K562 (cell line): ENCODE data around the gene B9D2. TPM values are rescaled to one million over a fixed set of nuclear protein-coding genes. Genes with fewer than 3 reads are reported as not detected.

Source experiments
- ID3 ChIP-seq, 2 experiments: fragments of 250-450 bp in 1 of 2; fragments of 450-650 bp in 1 of 2; sonication (Bioruptor Pico) in 1 of 2; IDR thresholded peaks; 2 replicates each; pipeline versions ENCODE4 v1.6.1 to v1.8.0; 2016 to 2021; ENCODE audit warnings: mild to moderate bottlenecking in 2 of 2, moderate library complexity in 2 of 2, missing compliant biosample characterization in 1 of 2, missing genetic modification characterization in 1 of 2
- POLR2A ChIP-seq: fragments of 450-650 bp; conservative IDR thresholded peaks from 2 replicates; pipeline ENCODE4 v1.6.1; 2016
- TCF7L2 ChIP-seq: fragments of 150-350 bp; IDR thresholded peaks from 2 replicates; pipeline ENCODE4 v1.6.1; 2016; ENCODE audit warnings: low read depth, mild to moderate bottlenecking, low read length, moderate library complexity
- ZBTB8A ChIP-seq: fragments of 450-650 bp; IDR thresholded peaks from 2 replicates; pipeline ENCODE4 v1.6.1; 2018; ENCODE audit warnings: mild to moderate bottlenecking, moderate library complexity; ENCODE audit not compliant: partially characterized antibody
- ZNF778 ChIP-seq: fragments of 450-650 bp; formaldehyde crosslinking; IDR thresholded peaks from 2 replicates; pipeline ENCODE4 v1.4.0; 2020; ENCODE audit warnings: mild to moderate bottlenecking, moderate library complexity
- polyA plus RNA-seq, 8 experiments: library from polyadenylated mRNA; depleted of rRNA in 4 of 8; stranded (reverse) in 5 of 8; unstranded in 3 of 8; fragments of >200 nt; fragmentation: Nextera tagmentation in 2 of 8; fragmentation: Illumina TruSeq in 1 of 8; extraction: Ambion mirVana in 2 of 8; extraction: Trizol in 1 of 8; gene quantifications; 2 replicates each; pipeline versions ENCODE4 v1.2.1 to v1.2.3, GENCODE V29; 2011 to 2014; ENCODE audit warnings: inconsistent platforms in 1 of 8, missing spikeins in 1 of 8
- total RNA-seq, 7 experiments: library from RNA; depleted of rRNA in 6 of 7; stranded (reverse); fragments of >200 nt in 6 of 7; fragmentation: Illumina TruSeq in 2 of 7; extraction: Trizol in 2 of 7; gene quantifications; 2 replicates each; pipeline versions ENCODE4 v1.2.1 to v1.2.3, GENCODE V29; 2011 to 2021; ENCODE audit warnings: low replicate concordance in 1 of 7
- TF ChIP-seq, protein P1 (sequence below): fragments of 200-600 bp; sonication (generic); IDR thresholded peaks from one replicate; pipeline ENCODE4 v1.6.1; 2012; ENCODE audit warnings: mild to moderate bottlenecking, low read depth, low read length, inconsistent platforms
- TF ChIP-seq, protein P2 (sequence below), 2 experiments: IDR thresholded peaks; 2 replicates each; pipeline ENCODE4 v1.6.1; 2012; ENCODE audit warnings: improper control_type of control experiment in 2 of 2, low read depth in 2 of 2, low read length in 2 of 2, borderline replicate concordance in 1 of 2
- TF ChIP-seq, protein P3 (sequence below): fragments of 250-450 bp; sonication (Bioruptor Pico); IDR thresholded peaks from 2 replicates; pipeline ENCODE4 v1.6.1; 2021; ENCODE audit warnings: mild to moderate bottlenecking
- TF ChIP-seq, protein P4 (sequence below): fragments of 450-650 bp; IDR thresholded peaks from one replicate; pipeline ENCODE4 v1.6.1; 2018; ENCODE audit warnings: mild to moderate bottlenecking, moderate library complexity; ENCODE audit not compliant: partially characterized antibody

Gene B9D2
- total and polyA plus RNA-seq, 9 of the 15 experiments (the other 6 are each of a cell fraction or from before 2014, with no cell fraction given) = 0.83 to 6.9 (median 2.8) TPM

DNA sequence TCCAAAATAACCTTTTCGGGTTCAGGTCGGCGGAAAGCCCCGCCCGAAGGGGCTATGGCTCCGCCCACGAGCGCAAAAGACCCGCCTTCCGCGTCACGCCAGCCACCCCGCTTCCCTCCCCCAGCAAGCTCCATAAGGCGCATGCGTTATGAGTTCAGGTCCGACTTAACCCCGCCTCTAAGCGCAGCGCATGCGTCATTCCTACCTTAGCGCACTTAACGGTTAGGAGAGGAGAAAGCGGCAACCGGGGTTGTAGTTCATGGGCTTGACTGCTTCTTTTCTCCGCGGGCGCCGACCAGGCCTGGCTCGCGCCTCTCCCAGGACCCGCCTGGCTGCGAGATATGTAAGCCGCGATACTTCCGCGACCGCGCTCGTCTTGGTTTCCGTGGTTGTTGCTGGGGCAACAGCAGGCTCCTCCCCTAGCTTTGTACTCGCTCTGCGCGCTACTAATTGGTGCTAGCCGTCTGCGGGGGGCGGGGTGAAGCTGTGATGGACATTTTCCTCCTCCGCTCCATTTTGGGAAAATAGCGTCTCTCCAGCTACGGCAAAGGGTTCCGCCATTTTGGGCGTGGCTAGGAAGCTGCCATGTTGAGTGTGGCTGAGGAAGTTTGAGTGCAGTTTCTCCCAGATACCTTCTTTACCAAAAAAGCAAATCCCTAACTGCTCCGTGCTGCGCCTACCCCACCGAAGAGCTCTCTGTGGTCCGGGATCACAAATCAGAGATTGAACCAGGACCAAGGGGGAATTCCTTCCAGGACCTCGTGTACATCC lies at the start of gene B9D2 (continued):
- TF ChIP-seq, protein P1, sequence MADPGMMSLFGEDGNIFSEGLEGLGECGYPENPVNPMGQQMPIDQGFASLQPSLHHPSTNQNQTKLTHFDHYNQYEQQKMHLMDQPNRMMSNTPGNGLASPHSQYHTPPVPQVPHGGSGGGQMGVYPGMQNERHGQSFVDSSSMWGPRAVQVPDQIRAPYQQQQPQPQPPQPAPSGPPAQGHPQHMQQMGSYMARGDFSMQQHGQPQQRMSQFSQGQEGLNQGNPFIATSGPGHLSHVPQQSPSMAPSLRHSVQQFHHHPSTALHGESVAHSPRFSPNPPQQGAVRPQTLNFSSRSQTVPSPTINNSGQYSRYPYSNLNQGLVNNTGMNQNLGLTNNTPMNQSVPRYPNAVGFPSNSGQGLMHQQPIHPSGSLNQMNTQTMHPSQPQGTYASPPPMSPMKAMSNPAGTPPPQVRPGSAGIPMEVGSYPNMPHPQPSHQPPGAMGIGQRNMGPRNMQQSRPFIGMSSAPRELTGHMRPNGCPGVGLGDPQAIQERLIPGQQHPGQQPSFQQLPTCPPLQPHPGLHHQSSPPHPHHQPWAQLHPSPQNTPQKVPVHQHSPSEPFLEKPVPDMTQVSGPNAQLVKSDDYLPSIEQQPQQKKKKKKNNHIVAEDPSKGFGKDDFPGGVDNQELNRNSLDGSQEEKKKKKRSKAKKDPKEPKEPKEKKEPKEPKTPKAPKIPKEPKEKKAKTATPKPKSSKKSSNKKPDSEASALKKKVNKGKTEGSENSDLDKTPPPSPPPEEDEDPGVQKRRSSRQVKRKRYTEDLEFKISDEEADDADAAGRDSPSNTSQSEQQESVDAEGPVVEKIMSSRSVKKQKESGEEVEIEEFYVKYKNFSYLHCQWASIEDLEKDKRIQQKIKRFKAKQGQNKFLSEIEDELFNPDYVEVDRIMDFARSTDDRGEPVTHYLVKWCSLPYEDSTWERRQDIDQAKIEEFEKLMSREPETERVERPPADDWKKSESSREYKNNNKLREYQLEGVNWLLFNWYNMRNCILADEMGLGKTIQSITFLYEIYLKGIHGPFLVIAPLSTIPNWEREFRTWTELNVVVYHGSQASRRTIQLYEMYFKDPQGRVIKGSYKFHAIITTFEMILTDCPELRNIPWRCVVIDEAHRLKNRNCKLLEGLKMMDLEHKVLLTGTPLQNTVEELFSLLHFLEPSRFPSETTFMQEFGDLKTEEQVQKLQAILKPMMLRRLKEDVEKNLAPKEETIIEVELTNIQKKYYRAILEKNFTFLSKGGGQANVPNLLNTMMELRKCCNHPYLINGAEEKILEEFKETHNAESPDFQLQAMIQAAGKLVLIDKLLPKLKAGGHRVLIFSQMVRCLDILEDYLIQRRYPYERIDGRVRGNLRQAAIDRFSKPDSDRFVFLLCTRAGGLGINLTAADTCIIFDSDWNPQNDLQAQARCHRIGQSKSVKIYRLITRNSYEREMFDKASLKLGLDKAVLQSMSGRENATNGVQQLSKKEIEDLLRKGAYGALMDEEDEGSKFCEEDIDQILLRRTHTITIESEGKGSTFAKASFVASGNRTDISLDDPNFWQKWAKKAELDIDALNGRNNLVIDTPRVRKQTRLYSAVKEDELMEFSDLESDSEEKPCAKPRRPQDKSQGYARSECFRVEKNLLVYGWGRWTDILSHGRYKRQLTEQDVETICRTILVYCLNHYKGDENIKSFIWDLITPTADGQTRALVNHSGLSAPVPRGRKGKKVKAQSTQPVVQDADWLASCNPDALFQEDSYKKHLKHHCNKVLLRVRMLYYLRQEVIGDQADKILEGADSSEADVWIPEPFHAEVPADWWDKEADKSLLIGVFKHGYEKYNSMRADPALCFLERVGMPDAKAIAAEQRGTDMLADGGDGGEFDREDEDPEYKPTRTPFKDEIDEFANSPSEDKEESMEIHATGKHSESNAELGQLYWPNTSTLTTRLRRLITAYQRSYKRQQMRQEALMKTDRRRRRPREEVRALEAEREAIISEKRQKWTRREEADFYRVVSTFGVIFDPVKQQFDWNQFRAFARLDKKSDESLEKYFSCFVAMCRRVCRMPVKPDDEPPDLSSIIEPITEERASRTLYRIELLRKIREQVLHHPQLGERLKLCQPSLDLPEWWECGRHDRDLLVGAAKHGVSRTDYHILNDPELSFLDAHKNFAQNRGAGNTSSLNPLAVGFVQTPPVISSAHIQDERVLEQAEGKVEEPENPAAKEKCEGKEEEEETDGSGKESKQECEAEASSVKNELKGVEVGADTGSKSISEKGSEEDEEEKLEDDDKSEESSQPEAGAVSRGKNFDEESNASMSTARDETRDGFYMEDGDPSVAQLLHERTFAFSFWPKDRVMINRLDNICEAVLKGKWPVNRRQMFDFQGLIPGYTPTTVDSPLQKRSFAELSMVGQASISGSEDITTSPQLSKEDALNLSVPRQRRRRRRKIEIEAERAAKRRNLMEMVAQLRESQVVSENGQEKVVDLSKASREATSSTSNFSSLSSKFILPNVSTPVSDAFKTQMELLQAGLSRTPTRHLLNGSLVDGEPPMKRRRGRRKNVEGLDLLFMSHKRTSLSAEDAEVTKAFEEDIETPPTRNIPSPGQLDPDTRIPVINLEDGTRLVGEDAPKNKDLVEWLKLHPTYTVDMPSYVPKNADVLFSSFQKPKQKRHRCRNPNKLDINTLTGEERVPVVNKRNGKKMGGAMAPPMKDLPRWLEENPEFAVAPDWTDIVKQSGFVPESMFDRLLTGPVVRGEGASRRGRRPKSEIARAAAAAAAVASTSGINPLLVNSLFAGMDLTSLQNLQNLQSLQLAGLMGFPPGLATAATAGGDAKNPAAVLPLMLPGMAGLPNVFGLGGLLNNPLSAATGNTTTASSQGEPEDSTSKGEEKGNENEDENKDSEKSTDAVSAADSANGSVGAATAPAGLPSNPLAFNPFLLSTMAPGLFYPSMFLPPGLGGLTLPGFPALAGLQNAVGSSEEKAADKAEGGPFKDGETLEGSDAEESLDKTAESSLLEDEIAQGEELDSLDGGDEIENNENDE = no peak
- TF ChIP-seq POLR2A (peak; percentile 93), ID3 (CRISPR knock-in tag; IDR thresholded peaks at IDR 0.05) (no peak), ID3 (tag; IDR thresholded peaks at IDR 0.05) (no peak), TCF7L2 (no peak), ZNF778 (no peak), ZBTB8A (no peak)
- TF ChIP-seq, protein P2, sequence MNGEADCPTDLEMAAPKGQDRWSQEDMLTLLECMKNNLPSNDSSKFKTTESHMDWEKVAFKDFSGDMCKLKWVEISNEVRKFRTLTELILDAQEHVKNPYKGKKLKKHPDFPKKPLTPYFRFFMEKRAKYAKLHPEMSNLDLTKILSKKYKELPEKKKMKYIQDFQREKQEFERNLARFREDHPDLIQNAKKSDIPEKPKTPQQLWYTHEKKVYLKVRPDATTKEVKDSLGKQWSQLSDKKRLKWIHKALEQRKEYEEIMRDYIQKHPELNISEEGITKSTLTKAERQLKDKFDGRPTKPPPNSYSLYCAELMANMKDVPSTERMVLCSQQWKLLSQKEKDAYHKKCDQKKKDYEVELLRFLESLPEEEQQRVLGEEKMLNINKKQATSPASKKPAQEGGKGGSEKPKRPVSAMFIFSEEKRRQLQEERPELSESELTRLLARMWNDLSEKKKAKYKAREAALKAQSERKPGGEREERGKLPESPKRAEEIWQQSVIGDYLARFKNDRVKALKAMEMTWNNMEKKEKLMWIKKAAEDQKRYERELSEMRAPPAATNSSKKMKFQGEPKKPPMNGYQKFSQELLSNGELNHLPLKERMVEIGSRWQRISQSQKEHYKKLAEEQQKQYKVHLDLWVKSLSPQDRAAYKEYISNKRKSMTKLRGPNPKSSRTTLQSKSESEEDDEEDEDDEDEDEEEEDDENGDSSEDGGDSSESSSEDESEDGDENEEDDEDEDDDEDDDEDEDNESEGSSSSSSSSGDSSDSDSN (IDR thresholded peaks at IDR 0.05; ENCODE audit: borderline replicate concordance in 1 of 2, low read depth in 2 of 2, low read length in 2 of 2) = 0 out of 4 replicates have a peak, but pooled peaks of 1 of the 2 experiments have one; percentile 43
- TF ChIP-seq, protein P3, sequence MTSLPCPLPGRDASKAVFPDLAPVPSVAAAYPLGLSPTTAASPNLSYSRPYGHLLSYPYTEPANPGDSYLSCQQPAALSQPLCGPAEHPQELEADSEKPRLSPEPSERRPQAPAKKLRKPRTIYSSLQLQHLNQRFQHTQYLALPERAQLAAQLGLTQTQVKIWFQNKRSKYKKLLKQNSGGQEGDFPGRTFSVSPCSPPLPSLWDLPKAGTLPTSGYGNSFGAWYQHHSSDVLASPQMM (CRISPR knock-in tag) = no peak
- TF ChIP-seq, protein P4, sequence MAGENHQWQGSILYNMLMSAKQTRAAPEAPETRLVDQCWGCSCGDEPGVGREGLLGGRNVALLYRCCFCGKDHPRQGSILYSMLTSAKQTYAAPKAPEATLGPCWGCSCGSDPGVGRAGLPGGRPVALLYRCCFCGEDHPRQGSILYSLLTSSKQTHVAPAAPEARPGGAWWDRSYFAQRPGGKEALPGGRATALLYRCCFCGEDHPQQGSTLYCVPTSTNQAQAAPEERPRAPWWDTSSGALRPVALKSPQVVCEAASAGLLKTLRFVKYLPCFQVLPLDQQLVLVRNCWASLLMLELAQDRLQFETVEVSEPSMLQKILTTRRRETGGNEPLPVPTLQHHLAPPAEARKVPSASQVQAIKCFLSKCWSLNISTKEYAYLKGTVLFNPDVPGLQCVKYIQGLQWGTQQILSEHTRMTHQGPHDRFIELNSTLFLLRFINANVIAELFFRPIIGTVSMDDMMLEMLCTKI = no peak
